H1 (cell line): ENCODE data around the gene DCDC1. TPM values are rescaled to one million over a fixed set of nuclear protein-coding genes. Genes with fewer than 3 reads are reported as not detected.

Source experiments
- CTCF ChIA-PET: fragments of 300-600 bp; sonication (Branson Sonifier 250); formaldehyde crosslinking; loops from one replicate; lab custom pipeline; 2021; ENCODE audit not compliant: partially characterized antibody; lab: Charles Lee
- POLR2A ChIA-PET: fragments of 300-600 bp; sonication (Branson Sonifier 250); formaldehyde crosslinking; loops from one replicate; lab custom pipeline; 2021; ENCODE audit warnings: inconsistent platforms; ENCODE audit not compliant: partially characterized antibody; lab: Charles Lee
- DNase-seq, 2 experiments: peaks; one replicate each; pipeline versions ENCODE4 v3.0.0 to v3.0.0-alpha.2; 2010 to 2022; ENCODE audit warnings: low spot score in 2 of 2, low read depth in 1 of 2, mixed read lengths in 1 of 2
- FAIRE-seq: peaks from 2 replicates; lab custom pipeline; 2011; peaks lifted over from hg19 to GRCh38; lab: Jason Lieb, UNC
- H2AFZ ChIP-seq: 2 replicates; pipeline ENCODE4 v1.8.1; 2012; ENCODE audit warnings: low read length, inconsistent platforms
- H2AK5ac ChIP-seq: 2 replicates; pipeline ENCODE4 v1.6.1; 2013; ENCODE audit warnings: low read depth, low read length
- H2BK120ac ChIP-seq: replicated peaks from 2 replicates; pipeline ENCODE3; 2013; ENCODE audit warnings: low read depth, low read length, inconsistent platforms
- H2BK12ac ChIP-seq: 2 replicates; pipeline ENCODE4 v1.6.1; 2013; ENCODE audit warnings: low read depth, low read length
- H2BK15ac ChIP-seq: 2 replicates; pipeline ENCODE4 v1.6.1; 2013; ENCODE audit warnings: low read length
- H2BK20ac ChIP-seq: 2 replicates; pipeline ENCODE4 v1.6.1; 2013; ENCODE audit warnings: low read length
- H2BK5ac ChIP-seq: 2 replicates; pipeline ENCODE4 v1.6.1; 2013; ENCODE audit warnings: low read depth, low read length
- H3K14ac ChIP-seq: 2 replicates; pipeline ENCODE4 v1.6.1; 2013; ENCODE audit warnings: inconsistent platforms; ENCODE audit not compliant: insufficient read length
- H3K18ac ChIP-seq: 2 replicates; pipeline ENCODE4 v1.6.1; 2013; ENCODE audit warnings: low read length; ENCODE audit errors: extremely low read depth
- H3K23ac ChIP-seq: 2 replicates; pipeline ENCODE4 v1.6.1; 2013; ENCODE audit warnings: inconsistent platforms; ENCODE audit not compliant: insufficient read length
- H3K23me2 ChIP-seq: 2 replicates; pipeline ENCODE4 v1.6.1; 2013; ENCODE audit warnings: low read depth, low read length
- H3K27ac ChIP-seq: 2 replicates; pipeline ENCODE4 v1.6.1; 2011; ENCODE audit warnings: low read depth, low read length, inconsistent platforms
- H3K27me3 ChIP-seq, 4 experiments: replicated peaks in 1 of 4; 1 replicate in 1 of 4; 2 replicates in 3 of 4; pipeline versions ENCODE4 v1.6.1 to v1.8.1; 2011 to 2013; ENCODE audit warnings: low read length in 3 of 4, mild to moderate bottlenecking in 3 of 4, inconsistent platforms in 2 of 4, mixed read lengths in 2 of 4, moderate library complexity in 1 of 4; ENCODE audit not compliant: control insufficient read depth in 3 of 4, insufficient read depth in 3 of 4; ENCODE audit errors: extremely low read depth in 1 of 4
- H3K36me3 ChIP-seq, 4 experiments: 2 replicates each; pipeline versions ENCODE4 v1.6.1 to v1.8.1; 2011 to 2013; ENCODE audit warnings: mild to moderate bottlenecking in 4 of 4, low read length in 3 of 4, moderate library complexity in 2 of 4, control low read depth in 1 of 4, inconsistent platforms in 1 of 4; ENCODE audit not compliant: insufficient read depth in 4 of 4, control insufficient read depth in 2 of 4
- H3K4ac ChIP-seq: replicated peaks from 2 replicates; pipeline ENCODE3; 2013; ENCODE audit warnings: low read length, low read depth, mixed read lengths, inconsistent platforms; ENCODE audit not compliant: insufficient read length
- H3K4me1 ChIP-seq, 4 experiments: replicated peaks in 1 of 4; 1 replicate in 1 of 4; 2 replicates in 3 of 4; pipeline versions ENCODE4 v1.6.1 to v1.8.1; 2011 to 2013; ENCODE audit warnings: low read length in 3 of 4, inconsistent platforms in 2 of 4, mixed read lengths in 1 of 4; ENCODE audit not compliant: insufficient read depth in 4 of 4, control insufficient read depth in 3 of 4
- H3K4me2 ChIP-seq, 2 experiments: 2 replicates each; pipeline versions ENCODE4 v1.6.1 to v1.8.1; 2011 to 2013; ENCODE audit warnings: low read depth in 2 of 2, low read length in 2 of 2, control low read depth in 1 of 2, inconsistent platforms in 1 of 2, mild to moderate bottlenecking in 1 of 2; ENCODE audit not compliant: insufficient read depth in 1 of 2
- H3K4me3 ChIP-seq, 4 experiments: fragments of 200-600, 300-600 bp in 1 of 4; sonication (generic), shearing (Covaris generic), sonication (Bioruptor Twin) in 1 of 4; 2 replicates each; pipeline versions ENCODE4 v1.5.1 to v1.8.1; 2011 to 2016; ENCODE audit warnings: low read length in 4 of 4, low read depth in 3 of 4, control low read depth in 2 of 4, inconsistent platforms in 2 of 4, mild to moderate bottlenecking in 2 of 4, mixed read lengths in 1 of 4, moderate library complexity in 1 of 4; ENCODE audit not compliant: insufficient read depth in 2 of 4; ENCODE audit errors: extremely low read depth in 1 of 4
- H3K56ac ChIP-seq: replicated peaks from 2 replicates; pipeline ENCODE3; 2013; ENCODE audit warnings: low read depth, mild to moderate bottlenecking, mixed read lengths, low read length, inconsistent platforms; ENCODE audit not compliant: insufficient read length
- H3K79me1 ChIP-seq: 2 replicates; pipeline ENCODE4 v1.6.1; 2013; ENCODE audit warnings: low read depth, low read length, control low read depth
- H3K79me2 ChIP-seq, 2 experiments: 2 replicates each; pipeline versions ENCODE4 v1.6.1 to v1.8.1; 2012 to 2013; ENCODE audit warnings: low read length in 2 of 2, mild to moderate bottlenecking in 2 of 2, inconsistent platforms in 1 of 2; ENCODE audit not compliant: insufficient read depth in 2 of 2, control insufficient read depth in 1 of 2
- H3K9ac ChIP-seq, 4 experiments: replicated peaks in 1 of 4; 1 replicate in 1 of 4; 2 replicates in 3 of 4; pipeline versions ENCODE4 v1.6.1 to v1.8.1; 2011 to 2013; ENCODE audit warnings: low read depth in 3 of 4, low read length in 3 of 4, control low read depth in 2 of 4, mild to moderate bottlenecking in 2 of 4, moderate library complexity in 2 of 4, inconsistent platforms in 1 of 4; ENCODE audit errors: extremely low read depth in 1 of 4
- H3K9me3 ChIP-seq, 2 experiments: 2 replicates each; pipeline versions ENCODE4 v1.6.1 to v1.8.1; 2012 to 2013; ENCODE audit warnings: mild to moderate bottlenecking in 2 of 2, moderate library complexity in 2 of 2, control low read depth in 1 of 2, inconsistent platforms in 1 of 2, low read depth in 1 of 2, low read length in 1 of 2, mixed read lengths in 1 of 2; ENCODE audit not compliant: insufficient read depth in 2 of 2
- H4K20me1 ChIP-seq, 2 experiments: replicated peaks in 1 of 2; 2 replicates each; pipeline versions ENCODE3 to v1.8.1; 2011 to 2013; ENCODE audit warnings: inconsistent platforms in 2 of 2, low read length in 2 of 2, mild to moderate bottlenecking in 1 of 2; ENCODE audit not compliant: insufficient read depth in 2 of 2, control insufficient read depth in 1 of 2
- H4K5ac ChIP-seq: 2 replicates; pipeline ENCODE4 v1.6.1; 2013; ENCODE audit warnings: low read length, low read depth, mixed read lengths, inconsistent platforms; ENCODE audit not compliant: insufficient read length
- H4K8ac ChIP-seq: 2 replicates; pipeline ENCODE4 v1.8.0; 2013; ENCODE audit warnings: mild to moderate bottlenecking, moderate library complexity, low read length, inconsistent platforms; ENCODE audit not compliant: insufficient read depth; ENCODE audit errors: extremely low read depth
- H4K91ac ChIP-seq: replicated peaks from 2 replicates; pipeline ENCODE3; 2013; ENCODE audit warnings: low read length, mixed read lengths, inconsistent platforms; ENCODE audit not compliant: insufficient read length
- SIRT6 ChIP-seq: IDR thresholded peaks from one replicate; pipeline ENCODE4 v1.7.1; 2012; ENCODE audit warnings: low read length, inconsistent platforms
- SIX5 ChIP-seq: IDR thresholded peaks from 2 replicates; pipeline ENCODE4 v1.6.1; 2011; ENCODE audit warnings: mild to moderate bottlenecking, low read depth, low read length
- TAF7 ChIP-seq: optimal IDR thresholded peaks from 2 replicates; pipeline ENCODE3; 2011; ENCODE audit warnings: low read depth, mild to moderate bottlenecking, inconsistent platforms, low read length, moderate library complexity, borderline replicate concordance
- WGBS, 2 experiments: shearing (Covaris generic) in 1 of 2; methylation state at CpG; one replicate each; pipeline versions ENCODE4 v1.1.6 to v1.1.7; 2013 to 2015; ENCODE audit warnings: low lambda C conversion rate in 2 of 2, mixed read lengths in 2 of 2, inconsistent platforms in 1 of 2, low coverage in 1 of 2, missing lambda C conversion rate in 1 of 2; ENCODE audit not compliant: insufficient replicate concordance in 2 of 2, insufficient coverage in 1 of 2, insufficient read length in 1 of 2; ENCODE audit errors: extremely low coverage in 1 of 2, missing lambda C conversion rate in 1 of 2; 5-methylcytosine and 5-hydroxymethylcytosine counted together
- polyA plus RNA-seq, 7 experiments: library from polyadenylated mRNA; depleted of rRNA in 3 of 7; stranded (reverse) in 5 of 7; unstranded in 2 of 7; fragments of >200 nt in 5 of 7; fragments of 200-250 nt in 2 of 7; gene quantifications; 1 replicate in 5 of 7; 2 replicates in 1 of 7; 4 replicates in 1 of 7; pipeline versions ENCODE4 v1.2.1 to v1.2.3, GENCODE V29; 2011 to 2013; ENCODE audit warnings: missing spikeins in 2 of 7, mixed read lengths in 2 of 7
- total RNA-seq: library from RNA; stranded (reverse); fragmentation: NEBNext Ultra II Directional; extraction: Animal tissue kit (Norgen Biotek cat#: 25700); gene quantifications from 2 replicates; pipeline ENCODE4 v1.2.1, GENCODE V29; 2021

The DCDC1 gene
- total and polyA plus RNA-seq, 2 of the 8 experiments (the other 6 are each of a cell fraction or from before 2014, with no cell fraction given) = 0.15 to 0.56 TPM

DNA sequence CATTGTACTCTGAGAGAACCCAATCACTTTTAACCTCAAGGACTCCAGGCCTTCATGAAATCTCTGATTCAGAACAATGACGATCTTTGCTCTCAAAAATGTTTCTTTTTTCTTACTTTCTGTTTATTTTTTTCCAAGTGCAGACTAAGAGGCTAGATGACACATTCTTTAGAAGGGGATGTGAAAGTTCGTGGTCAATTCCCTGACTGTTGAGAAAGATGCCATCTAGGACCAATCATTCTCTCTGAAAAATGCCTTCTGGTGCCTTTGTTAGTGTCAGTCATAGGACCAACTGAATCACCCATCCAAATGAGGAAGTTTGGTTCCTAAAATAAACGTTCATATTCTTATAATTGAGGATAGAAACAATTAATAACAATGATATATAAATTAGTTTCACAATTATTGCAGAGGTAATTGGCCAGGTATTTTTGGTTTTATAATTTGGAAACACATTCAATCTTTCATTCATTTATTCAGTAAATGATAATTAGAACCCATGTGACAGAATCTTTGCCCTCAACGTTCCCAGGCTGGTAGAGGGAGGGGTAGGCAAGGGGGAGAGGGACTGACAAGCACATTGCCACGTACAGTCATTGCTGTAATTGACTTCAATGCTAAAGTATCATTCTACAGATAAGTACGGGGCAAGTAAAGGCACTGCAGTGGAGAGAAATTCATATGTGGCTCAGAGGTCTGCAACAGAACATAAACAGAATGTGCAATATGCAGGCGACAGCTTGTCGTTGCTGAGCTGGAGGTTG is 450.0 kb downstream of the DCDC1 start:
- WGBS, 2 experiments = 66% methylated on average over 8 of the region's 8 CpGs; no CpG with 5 or more reads in 1 of the 2 experiments
- H3K9me3 ChIP-seq = no peaks in the 10 kb centered on the region
- no peak overlapping the region for H3K4ac ChIP-seq
- no peaks in the 10 kb centered on the region for H3K23me2 ChIP-seq
- TF ChIP-seq SIRT6 = no peak
- TF ChIP-seq TAF7 = no peak
- TF ChIP-seq SIX5 = no peak
- no peak overlapping the region for H2BK5ac ChIP-seq
- no peak overlapping the region for H2AK5ac ChIP-seq
- H4K20me1 ChIP-seq = no peaks in the 10 kb centered on the region
- H2BK20ac ChIP-seq = no peak overlapping the region
- H3K27ac ChIP-seq = no peak overlapping the region
- H3K14ac ChIP-seq = no peak overlapping the region
- H3K18ac ChIP-seq = no peak overlapping the region
- no peaks in the 10 kb centered on the region; a peak in 1 of 7 replicates for H3K4me1 ChIP-seq
- no peak overlapping the region for H3K4me3 ChIP-seq
- H4K8ac ChIP-seq = no peak overlapping the region
- H3K79me1 ChIP-seq = no peaks in the 10 kb centered on the region
- no peaks in the 10 kb centered on the region for H3K27me3 ChIP-seq
- POLR2A ChIA-PET = no interaction called here
- CTCF ChIA-PET = interaction anchor here (1.1 kb wide), 1 partner anchor 17 kb away, joined by 3 read pairs; no protein-coding TSS in a partner anchor
- no peak overlapping the region for H4K5ac ChIP-seq
- no peaks in the 10 kb centered on the region for H3K79me2 ChIP-seq
- FAIRE-seq (no peak), DNase-seq (no peak)
- no peaks in the 10 kb centered on the region for H3K36me3 ChIP-seq
- H3K56ac ChIP-seq = no peak overlapping the region
- H4K91ac ChIP-seq = no peak overlapping the region
- no peak overlapping the region for H3K4me2 ChIP-seq
- no peak overlapping the region for H2AFZ ChIP-seq
- no peak overlapping the region for H2BK15ac ChIP-seq
- no peak overlapping the region for H3K23ac ChIP-seq
- no peak overlapping the region for H3K9ac ChIP-seq
- H2BK120ac ChIP-seq = no peak overlapping the region
- no peak overlapping the region for H2BK12ac ChIP-seq
